HG03378 (cell line): ENCODE results near the gene NLRP7.

Experiments used
- ATAC-seq: cut with Tn5 transposase; IDR thresholded peaks from one replicate; pipeline ENCODE4 v1.9.1; 2021; ENCODE audit warnings: mild to moderate bottlenecking, moderate library complexity; ENCODE audit not compliant: unreplicated experiment

NLRP7 gene

GRCh38 chr19:54875506-54875905 is 71.8 kb downstream of the NLRP7 start:
- no peak for ATAC-seq

DNA sequence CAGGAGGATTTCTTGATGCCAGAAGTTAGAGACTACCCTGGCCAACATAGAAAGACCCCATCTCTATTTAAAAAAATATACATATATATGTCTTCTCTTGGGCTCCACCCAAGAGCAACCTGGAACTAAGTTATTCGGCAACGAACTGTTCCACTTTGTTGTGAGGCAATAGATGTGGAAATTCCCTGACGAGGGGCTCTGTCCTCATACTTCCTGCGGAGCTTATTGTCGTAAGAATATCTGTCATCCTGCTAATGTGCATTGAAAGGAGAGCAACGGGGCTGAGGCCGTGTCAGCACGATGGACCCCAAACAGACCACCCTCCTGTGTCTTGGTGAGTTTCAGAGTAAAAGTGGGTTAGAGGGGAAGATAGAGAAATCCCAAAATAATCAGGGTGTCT is 73.3 kb downstream of the NLRP7 start, which contains the start of gene FCAR:
TSS of gene FCAR (plus strand) at position 246 of the 400 bp plus-strand sequence. CDS start at position 301, 55 bp downstream.
- ATAC-seq = no peak
